ENCODE data around the gene RNF220. TPM values are rescaled to one million over a fixed set of nuclear protein-coding genes. Genes with fewer than 3 reads are reported as not detected.

Gene RNF220
- total and polyA plus RNA-seq, 2 donors (not counting 3 experiments of a cell fraction or from before 2014, with no cell fraction given): 62.7 to 66.6 TPM

DNA sequence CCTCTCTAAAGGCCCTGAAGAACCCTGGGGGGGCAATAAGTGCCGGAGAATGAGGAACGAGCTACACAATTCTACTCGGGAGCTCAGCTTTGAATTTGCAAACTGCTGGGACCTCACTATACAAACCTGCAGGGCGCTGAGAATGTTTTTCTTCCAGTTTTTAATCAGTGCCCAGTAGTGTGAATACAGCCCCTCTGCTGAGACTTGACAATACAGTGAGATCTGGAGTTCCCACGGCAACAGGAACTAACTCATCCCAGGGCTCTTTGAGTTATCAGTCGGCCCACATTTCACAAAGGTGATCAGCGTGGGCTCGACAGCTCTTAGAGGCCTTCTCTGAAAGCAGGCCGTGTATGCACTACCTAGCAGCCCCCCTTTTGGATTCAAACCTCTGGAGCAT, 227.5 kb downstream of the RNF220 start:
- Histone ChIP-seq H3K9me1 (replicated peaks; ENCODE audit: control insufficient read depth, extremely low read depth, insufficient read depth, low read length) (no peaks in the 10 kb centered on the region), H4K20me1 (replicated peaks; ENCODE audit: control insufficient read depth, extremely low read depth, insufficient read depth, low read length) (no peaks in the 10 kb centered on the region), H3K9ac (replicated peaks; ENCODE audit: extremely low read depth, insufficient read depth, low read length) (peak overlapping the region; percentile 86), H3K27me3 (ENCODE audit: control insufficient read depth in 2 of 2, insufficient read depth in 2 of 2, low read length in 2 of 2) (no peaks in the 10 kb centered on the region), H3K4me1 (ENCODE audit: control insufficient read depth, extremely low read depth, insufficient read depth, low read length) (peaks cover 9% of the 10 kb centered on the region), H3K27ac (ENCODE audit: insufficient read depth, low read depth, low read length) (peak overlapping the region; percentile 42), H3K4me2 (ENCODE audit: insufficient read depth, low read length) (peak overlapping the region; percentile 93), H2AFZ (ENCODE audit: low read depth, low read length) (peak overlapping the region; percentile 22), H3K36me3 (ENCODE audit: control insufficient read depth in 2 of 2, extremely low read depth in 1 of 2, insufficient read depth in 2 of 2, low read length in 2 of 2) (peaks cover 4 to 28% of the 10 kb centered on the region in 2 experiments), H3K4me3 (replicated peaks in 1 of 3; ENCODE audit: insufficient read depth in 1 of 3, low read depth in 1 of 3, low read length in 3 of 3) (peak overlapping the region; percentile 48 to 81 (median 78)), H3K9me3 (replicated peaks; ENCODE audit: control insufficient read depth, insufficient read depth, low read length) (no peaks in the 10 kb centered on the region), H3K79me2 (ENCODE audit: control insufficient read depth, insufficient read depth, low read length) (peaks cover 21% of the 10 kb centered on the region)
- dilution Hi-C loops (cut with MboI; ENCODE audit: extremely low pct_ligation_motif_present, low sequenced_read_pairs) (no loop called here), intact Hi-C loops (cut with micrococcal nuclease) (no loop called here)
- TF ChIP-seq, protein P1, sequence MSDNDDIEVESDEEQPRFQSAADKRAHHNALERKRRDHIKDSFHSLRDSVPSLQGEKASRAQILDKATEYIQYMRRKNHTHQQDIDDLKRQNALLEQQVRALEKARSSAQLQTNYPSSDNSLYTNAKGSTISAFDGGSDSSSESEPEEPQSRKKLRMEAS (IDR thresholded peaks at IDR 0.05; ENCODE audit: insufficient read depth, insufficient read length): no peak
- TF ChIP-seq JUN (IDR thresholded peaks at IDR 0.05; ENCODE audit: borderline replicate concordance, insufficient read depth, insufficient read length, low read depth): no peak
- no peak for TF ChIP-seq FOS (IDR thresholded peaks at IDR 0.05; ENCODE audit: borderline replicate concordance, insufficient read depth, low read length)
- no peak for TF ChIP-seq MYC (IDR thresholded peaks at IDR 0.05; ENCODE audit: low read depth, low read length)
- no peak for TF ChIP-seq POLR2A (IDR thresholded peaks at IDR 0.05; ENCODE audit: low read depth, low read length)
- TF ChIP-seq, protein P2, sequence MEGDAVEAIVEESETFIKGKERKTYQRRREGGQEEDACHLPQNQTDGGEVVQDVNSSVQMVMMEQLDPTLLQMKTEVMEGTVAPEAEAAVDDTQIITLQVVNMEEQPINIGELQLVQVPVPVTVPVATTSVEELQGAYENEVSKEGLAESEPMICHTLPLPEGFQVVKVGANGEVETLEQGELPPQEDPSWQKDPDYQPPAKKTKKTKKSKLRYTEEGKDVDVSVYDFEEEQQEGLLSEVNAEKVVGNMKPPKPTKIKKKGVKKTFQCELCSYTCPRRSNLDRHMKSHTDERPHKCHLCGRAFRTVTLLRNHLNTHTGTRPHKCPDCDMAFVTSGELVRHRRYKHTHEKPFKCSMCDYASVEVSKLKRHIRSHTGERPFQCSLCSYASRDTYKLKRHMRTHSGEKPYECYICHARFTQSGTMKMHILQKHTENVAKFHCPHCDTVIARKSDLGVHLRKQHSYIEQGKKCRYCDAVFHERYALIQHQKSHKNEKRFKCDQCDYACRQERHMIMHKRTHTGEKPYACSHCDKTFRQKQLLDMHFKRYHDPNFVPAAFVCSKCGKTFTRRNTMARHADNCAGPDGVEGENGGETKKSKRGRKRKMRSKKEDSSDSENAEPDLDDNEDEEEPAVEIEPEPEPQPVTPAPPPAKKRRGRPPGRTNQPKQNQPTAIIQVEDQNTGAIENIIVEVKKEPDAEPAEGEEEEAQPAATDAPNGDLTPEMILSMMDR (IDR thresholded peaks at IDR 0.05; ENCODE audit: extremely low read depth in 1 of 2, insufficient read depth in 1 of 2, low read depth in 1 of 2, low read length in 2 of 2): no peak
- no peak for TF ChIP-seq POLR2AphosphoS5 (IDR thresholded peaks at IDR 0.05; ENCODE audit: insufficient read depth, low read depth, low read length)
- TF ChIP-seq EZH2 (IDR thresholded peaks at IDR 0.05; ENCODE audit: borderline replicate concordance, low read depth, low read length, severe bottlenecking): no peak
- no peak for TF ChIP-seq GATA2 (IDR thresholded peaks at IDR 0.05; ENCODE audit: insufficient read depth, insufficient read length, low read depth, low read length)
- DNase-seq (ENCODE audit: low read depth, low spot score) (no peak), FAIRE-seq (peak; percentile 83)
- ChIA-PET CTCF (interaction anchor here (1.0 to 4.8 kb wide), 5 partner anchors 10 to 415 kb away, joined by 3 to 32 read pairs (median 5); no protein-coding TSS in a partner anchor), POLR2A (interaction anchor here (0.6 to 2.4 kb wide), 3 partner anchors 9 to 1013 kb away, joined by 3 to 15 read pairs (median 3); no protein-coding TSS in a partner anchor)
- BruUV-seq (replicated peaks): TSS peak; percentile 61
